GM08714 (cell line): ENCODE measurements around the gene PLA2G2C.

Experiments used
- H3K4me3 ChIP-seq: fragments of 200-500 bp; sonication (Bioruptor generic); 2 replicates; pipeline ENCODE4 v1.5.1; 2014; ENCODE audit warnings: mild to moderate bottlenecking, low read length, inconsistent platforms
- ZNF274 ChIP-seq: IDR thresholded peaks from 2 replicates; pipeline ENCODE4 v1.6.1; 2012; ENCODE audit warnings: mild to moderate bottlenecking, low read depth, low read length

Gene PLA2G2C

DNA sequence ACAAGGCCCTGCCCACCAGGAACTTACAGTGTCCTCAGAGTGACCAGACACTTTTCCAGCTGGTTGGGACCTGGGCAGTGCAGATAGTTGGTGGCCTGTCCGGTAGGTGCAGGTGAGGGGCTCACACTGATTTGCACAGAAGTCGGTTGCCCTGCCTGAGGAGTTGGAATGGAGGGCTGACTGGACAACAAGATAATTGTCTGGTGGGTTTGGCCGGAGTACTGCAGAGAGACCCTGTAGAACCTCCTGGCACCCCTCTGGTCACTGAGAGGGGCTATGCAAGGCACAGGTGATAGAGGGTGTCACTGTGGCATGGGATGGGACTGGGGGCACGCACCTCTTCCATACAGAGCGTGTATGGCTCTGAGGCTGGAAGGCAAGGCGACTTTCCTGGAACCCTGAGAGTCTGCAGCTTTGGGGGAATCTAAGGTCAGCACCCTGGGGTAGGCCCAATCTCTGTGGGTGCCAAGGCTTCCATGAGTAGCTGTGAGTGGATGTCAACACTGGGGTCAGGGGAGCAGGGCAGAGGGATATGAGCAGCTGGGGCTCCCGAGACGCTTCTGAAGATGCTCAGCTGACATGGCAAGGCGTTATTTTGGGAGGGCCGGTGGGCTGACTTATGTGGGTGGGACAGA lies 59.4 kb downstream of the PLA2G2C start:
- no peak overlapping the region for H3K4me3 ChIP-seq
- TF ChIP-seq ZNF274, result no peak

DNA sequence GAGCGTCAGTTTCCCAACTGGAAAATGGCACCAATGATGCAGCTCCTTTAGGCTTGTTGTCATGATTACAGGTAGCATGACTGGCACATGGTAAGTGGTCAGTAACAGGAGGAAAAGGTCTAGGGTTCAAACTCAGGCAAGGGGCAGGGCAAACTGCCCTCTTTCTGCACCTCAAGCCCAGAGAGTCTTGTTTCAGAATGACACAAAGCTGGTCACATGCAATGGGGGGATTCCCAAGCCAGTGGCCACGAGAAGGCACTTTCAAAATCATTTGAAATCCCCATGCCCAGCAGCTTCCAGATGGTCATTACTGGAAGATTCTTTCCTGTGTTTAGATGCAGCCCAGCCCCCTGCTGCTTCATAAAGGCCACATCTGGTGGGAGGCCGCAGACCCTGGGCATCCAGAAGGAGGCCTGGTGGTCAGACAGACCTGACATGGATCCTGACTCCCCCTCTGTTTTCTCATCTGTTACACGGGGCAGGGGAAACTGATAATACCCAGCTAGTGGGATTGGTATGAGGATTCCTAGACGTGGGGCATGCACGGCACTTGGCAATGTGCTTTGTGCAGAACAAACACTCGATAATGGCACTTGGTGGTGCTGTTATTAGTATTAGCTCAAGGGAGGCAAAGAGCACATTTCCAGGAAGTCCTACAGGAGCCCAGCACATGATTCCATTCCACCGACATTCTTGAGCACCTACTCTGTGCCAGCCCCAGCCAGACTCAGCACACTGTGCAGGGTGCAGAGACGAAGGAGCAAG lies 60.1 kb downstream of the PLA2G2C start:
- TF ChIP-seq ZNF274, result no peak
- no peak overlapping the region for H3K4me3 ChIP-seq

- no peak for TF ChIP-seq ZNF274
Measured at GRCh38 chr1:20125100-20125499, 61.2 kb downstream of the PLA2G2C start.

DNA sequence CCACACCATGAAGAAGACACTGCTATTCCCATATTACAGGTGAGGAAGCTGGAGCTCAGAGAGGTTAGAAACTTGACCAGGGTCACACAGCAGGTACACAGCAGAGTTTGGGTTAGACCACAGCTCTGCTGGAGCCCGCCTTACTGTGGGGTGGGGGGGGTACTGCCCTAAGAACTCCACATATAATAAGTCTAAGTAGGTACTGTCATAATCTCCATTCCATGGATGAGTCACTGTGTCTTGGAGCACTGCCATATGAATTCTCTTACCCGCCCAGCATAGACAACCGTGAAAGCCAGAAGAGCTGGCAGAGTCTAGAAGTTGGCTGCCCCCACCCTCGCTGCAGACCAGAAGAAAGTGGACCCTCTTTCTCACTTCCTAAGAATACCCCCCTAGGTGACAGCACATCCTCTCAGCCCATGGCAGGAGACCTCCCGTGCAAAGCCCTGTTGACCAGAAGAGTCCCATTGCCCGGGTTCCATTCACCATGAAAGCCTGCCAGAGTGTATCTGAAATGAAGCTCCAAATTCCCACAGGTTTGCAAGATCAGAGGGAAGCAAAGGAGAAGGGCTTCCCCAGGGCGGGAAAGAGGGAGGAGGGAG lies 61.8 kb downstream of the PLA2G2C start:
- TF ChIP-seq ZNF274, result no peak
- H3K4me3 ChIP-seq, result no peak overlapping the region

More at GRCh38 chr1:20125100-20125499, 61.2 kb downstream of the PLA2G2C start:
- H3K4me3 ChIP-seq, result no peak overlapping the region

DNA sequence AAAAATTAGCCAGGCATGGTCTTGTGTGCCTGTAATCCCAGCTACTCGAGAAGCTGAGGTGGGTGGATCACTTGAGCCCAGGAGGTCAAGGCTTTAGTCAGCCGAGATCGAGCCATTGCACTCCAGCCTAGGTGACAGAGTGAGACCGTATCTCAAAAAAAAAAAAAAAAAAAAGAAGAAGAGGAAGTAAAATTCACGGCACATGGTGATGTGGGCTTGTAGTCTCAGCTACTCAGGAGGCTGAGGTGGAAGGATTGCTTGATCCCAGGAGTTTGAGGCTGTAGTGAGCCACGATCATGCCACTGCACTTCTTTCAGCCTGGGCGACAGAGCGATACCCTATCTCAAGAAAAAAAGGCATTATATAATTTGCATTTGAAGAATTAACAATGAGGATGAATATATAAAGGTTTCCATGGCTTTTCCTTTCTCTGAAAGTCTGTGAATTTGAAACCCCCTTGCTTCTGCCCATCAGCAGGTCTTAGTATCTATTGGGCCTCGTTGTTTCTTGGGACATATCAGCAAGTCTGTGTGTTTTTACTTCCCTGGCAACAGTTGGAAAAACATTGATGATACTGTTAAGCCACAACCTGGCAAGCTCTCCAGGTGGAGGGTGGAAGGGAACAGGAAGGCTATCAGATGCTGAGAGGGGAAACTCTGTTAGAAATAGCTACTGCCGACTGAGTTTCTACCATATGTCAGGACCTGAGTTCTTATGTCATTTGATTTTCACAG lies 62.4 kb downstream of the PLA2G2C start:
- H3K4me3 ChIP-seq, result no peak overlapping the region
- no peak for TF ChIP-seq ZNF274

GRCh38 chr1:20120796-20121195 lies 65.5 kb downstream of the PLA2G2C start:
- TF ChIP-seq ZNF274, result no peak

GRCh38 chr1:20119347-20119746 lies 67.0 kb downstream of the PLA2G2C start, which contains the start of gene PLA2G2D:
PLA2G2D (minus strand) TSS chr1:20119536; CDS start chr1:20119498, 38 bp downstream.
- no peak within 1 kb of the TSS for H3K4me3 ChIP-seq
- TF ChIP-seq ZNF274, result no peak

More at GRCh38 chr1:20120796-20121195, 65.5 kb downstream of the PLA2G2C start:
- no peak overlapping the region for H3K4me3 ChIP-seq

DNA sequence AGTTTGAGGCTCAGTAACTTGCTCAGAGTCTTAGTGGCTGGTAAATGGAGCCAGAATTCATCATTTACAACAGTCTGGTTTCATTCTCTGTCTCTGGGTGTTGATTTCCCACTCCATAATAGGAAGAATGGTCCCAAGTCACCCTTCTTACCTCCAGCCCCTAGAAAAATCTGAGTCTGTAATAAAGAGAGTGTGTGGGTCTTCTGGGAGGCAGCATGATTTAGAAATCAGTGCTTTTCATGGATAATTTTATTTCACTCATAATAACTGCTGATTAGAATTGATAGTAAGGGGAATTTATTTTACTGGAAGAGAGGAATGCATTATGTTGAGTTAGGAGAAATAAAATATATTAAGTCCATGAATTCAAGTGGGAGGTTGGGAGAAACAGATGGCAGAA lies 69.1 kb downstream of the PLA2G2C start:
- no peak for TF ChIP-seq ZNF274

GRCh38 chr1:20115916-20116315 lies 70.4 kb downstream of the PLA2G2C start:
- TF ChIP-seq ZNF274, result no peak
- no peak overlapping the region for H3K4me3 ChIP-seq

More for the DNA sequence above, 69.1 kb downstream of the PLA2G2C start:
- H3K4me3 ChIP-seq, result no peak overlapping the region

DNA sequence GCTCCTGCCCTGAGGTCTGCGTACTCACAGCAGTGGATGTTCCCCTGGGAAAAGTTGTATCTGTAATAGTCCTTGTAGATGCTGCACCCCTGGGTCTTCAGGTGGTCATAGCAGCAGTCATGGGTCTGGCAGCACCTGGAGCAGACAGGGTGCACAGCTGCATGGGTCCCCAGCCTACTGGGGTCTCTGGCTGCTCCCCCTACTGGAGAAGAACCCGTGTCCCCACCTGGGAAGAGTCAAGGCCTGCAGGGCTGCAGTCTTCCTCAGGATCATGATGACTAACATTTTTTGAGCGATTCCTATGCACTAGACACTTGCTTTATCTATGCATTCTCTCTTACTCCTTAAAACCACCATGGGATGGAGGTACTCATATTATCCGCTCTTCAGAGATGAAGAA lies 70.8 kb downstream of the PLA2G2C start:
- no peak for TF ChIP-seq ZNF274

DNA sequence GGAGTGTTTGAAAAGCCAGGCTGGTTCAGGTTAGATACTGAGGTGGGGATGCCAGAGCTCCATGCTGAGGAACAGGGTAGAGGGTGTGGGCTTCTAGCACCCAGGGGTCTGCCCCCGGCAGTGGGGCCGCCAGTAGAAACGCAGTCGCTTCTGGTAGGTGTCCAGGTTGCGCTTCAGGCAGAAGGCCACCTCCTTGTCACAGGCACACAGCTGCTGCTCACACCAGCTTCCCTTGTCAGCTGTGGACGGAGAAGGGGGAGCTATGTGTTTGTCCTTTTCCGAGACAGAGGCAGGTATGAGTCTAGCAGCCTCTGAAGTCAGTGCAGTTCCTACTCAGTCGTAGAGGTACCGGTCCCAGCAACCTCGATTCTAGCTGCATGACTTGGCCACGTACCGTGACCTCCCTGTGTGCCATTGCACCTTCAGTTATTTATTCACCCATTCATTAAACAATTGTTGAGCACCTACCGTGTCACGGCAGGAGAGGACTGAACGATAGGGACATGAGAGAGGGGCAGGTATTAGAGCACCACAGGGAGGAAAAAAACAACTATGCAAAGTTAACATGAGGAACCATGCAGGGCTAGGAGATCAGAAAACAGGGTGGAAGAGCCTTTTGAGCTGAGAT lies 72.2 kb downstream of the PLA2G2C start:
- TF ChIP-seq ZNF274, result no peak

More for the DNA sequence above, 70.8 kb downstream of the PLA2G2C start:
- no peak overlapping the region for H3K4me3 ChIP-seq

More for the DNA sequence above, 72.2 kb downstream of the PLA2G2C start:
- no peak overlapping the region for H3K4me3 ChIP-seq
